HepG2 (cell line): ENCODE results near the gene RNF168. TPM values are rescaled to one million over a fixed set of nuclear protein-coding genes. Genes with fewer than 3 reads are reported as not detected.

ENCODE experiments used
- GMEB1 ChIP-seq: sonication (generic); formaldehyde crosslinking; IDR thresholded peaks from 2 replicates; pipeline ENCODE4 v1.5.1; 2020; ENCODE audit warnings: missing genetic modification reagents, mild to moderate bottlenecking, borderline replicate concordance
- HOMEZ ChIP-seq: IDR thresholded peaks from 2 replicates; pipeline ENCODE4 v1.6.1; 2016; ENCODE audit warnings: low read depth
- IRF9 ChIP-seq: sonication (generic); formaldehyde crosslinking; IDR thresholded peaks from 2 replicates; pipeline ENCODE4 v1.8.0; 2022; ENCODE audit warnings: missing genetic modification reagents, mild to moderate bottlenecking, borderline replicate concordance
- NPAS2 ChIP-seq: sonication (generic); formaldehyde crosslinking; IDR thresholded peaks from 2 replicates; pipeline ENCODE4 v1.8.0; 2022; ENCODE audit warnings: mild to moderate bottlenecking, missing genetic modification reagents, borderline replicate concordance
- SETDB1 ChIP-seq: sonication (generic); formaldehyde crosslinking; IDR thresholded peaks from 2 replicates; pipeline ENCODE4 v1.5.1; 2020; ENCODE audit warnings: missing genetic modification reagents, mild to moderate bottlenecking, borderline replicate concordance
- SOX5 ChIP-seq: IDR thresholded peaks from 2 replicates; pipeline ENCODE4 v1.6.1; 2016; ENCODE audit warnings: borderline replicate concordance
- TEAD3 ChIP-seq: optimal IDR thresholded peaks from 2 replicates; pipeline ENCODE3; 2016; ENCODE audit warnings: borderline replicate concordance
- polyA plus RNA-seq, 8 experiments: library from polyadenylated mRNA; depleted of rRNA in 3 of 8; stranded (reverse) in 7 of 8; unstranded in 1 of 8; fragments of >200 nt; fragmentation: Illumina TruSeq in 4 of 8; extraction: Trizol in 4 of 8; gene quantifications; 2 replicates each; pipeline versions ENCODE4 v1.2.1 to v1.2.3, GENCODE V29; 2011 to 2016; ENCODE audit warnings: low read depth in 4 of 8, missing spikeins in 1 of 8, mixed read lengths in 1 of 8; ENCODE audit not compliant: insufficient read depth in 1 of 8
- total RNA-seq, 5 experiments: library from RNA; depleted of rRNA; stranded (reverse); fragments of >200 nt; fragmentation: Illumina TruSeq; extraction: Trizol; gene quantifications; 2 replicates each; pipeline ENCODE4 v1.2.3, GENCODE V29; 2016; ENCODE audit warnings: low read depth in 1 of 5

RNF168 gene
- total and polyA plus RNA-seq, 2 of the 13 experiments (the other 11 are each of a cell fraction or from before 2014, with no cell fraction given), result 3.7 to 22.9 TPM

- TF ChIP-seq GMEB1 (CRISPR knock-in tag) (peak; percentile 52; the same call in 1 of the 2 replicates), SETDB1 (CRISPR knock-in tag) (no peak), NPAS2 (CRISPR knock-in tag) (no peak), IRF9 (CRISPR knock-in tag) (peak; percentile 57; the same call in 1 of the 2 replicates), HOMEZ (CRISPR knock-in tag) (peak; percentile 31; the same call in 1 of the 2 replicates), TEAD3 (CRISPR knock-in tag) (peak; percentile 48), SOX5 (CRISPR knock-in tag) (peak; percentile 31; the same call in 1 of the 2 replicates)
These were observed 71.3 kb downstream of the RNF168 start, which contains the start of gene UBXN7 (continued) for GRCh38 chr3:196432137-196432879.
